ENCODE measurements around the gene GAL3ST2.

GAL3ST2 gene

DNA sequence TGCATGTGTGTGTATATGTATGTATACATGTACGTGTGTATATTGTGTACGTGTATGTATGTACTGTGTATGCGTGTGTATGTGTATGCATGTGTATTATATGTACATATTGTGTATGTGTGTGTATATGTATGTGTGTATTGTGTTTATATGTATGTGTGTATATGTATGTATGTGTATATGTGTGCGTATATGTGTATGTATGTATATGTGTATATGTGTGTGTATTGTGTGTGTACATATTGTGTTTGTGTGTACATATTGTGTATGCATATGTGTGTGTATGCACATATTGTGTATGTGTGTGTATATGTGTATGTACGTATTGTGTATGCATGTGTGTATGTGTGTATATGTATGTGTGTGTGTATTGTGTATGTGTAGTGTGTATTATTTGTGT is 16.8 kb downstream of the GAL3ST2 start:
- Histone ChIP-seq H3K4me3 (ENCODE audit: low read depth in 1 of 5, low read length in 5 of 5) (no peak overlapping the region), H3K4me1 (ENCODE audit: control insufficient read depth in 5 of 5, insufficient read depth in 5 of 5, low read length in 5 of 5) (no peaks in the 10 kb centered on the region), H3K9ac (ENCODE audit: low read length in 5 of 5) (no peak overlapping the region), H3K27ac (ENCODE audit: low read depth, low read length) (no peak overlapping the region), H3K27me3 (ENCODE audit: control insufficient read depth in 5 of 5, insufficient read depth in 4 of 5, low read length in 5 of 5) (peaks cover 0 to 4% (median 2%) of the 10 kb centered on the region in 5 donors), H3K9me3 (ENCODE audit: control insufficient read depth in 5 of 5, low read length in 5 of 5) (peaks cover 0 to 2% (median 0%) of the 10 kb centered on the region in 5 donors), H3K36me3 (ENCODE audit: control insufficient read depth in 5 of 5, insufficient read depth in 5 of 5, low read length in 5 of 5) (no peaks in the 10 kb centered on the region)

DNA sequence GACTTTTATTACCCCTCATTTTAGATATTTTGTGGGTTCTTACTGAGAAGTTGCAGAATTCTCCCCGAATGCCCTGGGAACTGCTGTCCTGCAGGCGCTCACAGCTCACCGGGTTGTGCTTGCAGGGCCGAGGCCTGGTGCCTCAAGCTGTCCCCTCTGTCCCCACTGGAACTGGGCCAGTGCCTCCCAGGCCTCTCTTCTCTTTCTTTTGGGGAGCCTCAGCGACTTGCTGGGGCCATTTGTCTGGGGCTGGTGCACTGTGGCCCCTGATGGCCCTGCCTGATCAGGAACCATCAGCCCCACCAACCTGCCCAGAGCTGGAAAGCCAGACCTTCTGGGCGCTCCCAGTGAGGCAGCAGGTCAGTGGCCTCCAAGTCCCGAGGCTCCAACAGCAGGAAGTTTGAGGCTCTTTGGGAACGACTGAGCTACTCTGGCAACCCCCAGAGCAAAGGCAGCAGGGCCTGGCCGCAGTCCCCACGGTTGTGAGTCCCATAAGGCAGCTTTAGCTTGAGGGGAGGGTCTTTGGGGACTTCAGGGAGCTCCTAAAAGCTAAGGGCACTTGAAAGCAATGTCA is 17.7 kb downstream of the GAL3ST2 start:
- H3K27ac ChIP-seq (ENCODE audit: low read depth, low read length) = no peak overlapping the region
- H3K27me3 ChIP-seq (ENCODE audit: control insufficient read depth in 5 of 5, insufficient read depth in 4 of 5, low read length in 5 of 5) = peaks cover 0 to 8% (median 2%) of the 10 kb centered on the region in 5 donors
- H3K36me3 ChIP-seq (ENCODE audit: control insufficient read depth in 5 of 5, insufficient read depth in 5 of 5, low read length in 5 of 5) = no peaks in the 10 kb centered on the region
- no peak overlapping the region for H3K4me3 ChIP-seq (ENCODE audit: low read depth in 1 of 5, low read length in 5 of 5)
- no peak overlapping the region for H3K9ac ChIP-seq (ENCODE audit: low read length in 5 of 5)
- H3K9me3 ChIP-seq (ENCODE audit: control insufficient read depth in 5 of 5, low read length in 5 of 5) = peaks cover 0 to 2% (median 0%) of the 10 kb centered on the region in 5 donors
- no peaks in the 10 kb centered on the region for H3K4me1 ChIP-seq (ENCODE audit: control insufficient read depth in 5 of 5, insufficient read depth in 5 of 5, low read length in 5 of 5)

DNA sequence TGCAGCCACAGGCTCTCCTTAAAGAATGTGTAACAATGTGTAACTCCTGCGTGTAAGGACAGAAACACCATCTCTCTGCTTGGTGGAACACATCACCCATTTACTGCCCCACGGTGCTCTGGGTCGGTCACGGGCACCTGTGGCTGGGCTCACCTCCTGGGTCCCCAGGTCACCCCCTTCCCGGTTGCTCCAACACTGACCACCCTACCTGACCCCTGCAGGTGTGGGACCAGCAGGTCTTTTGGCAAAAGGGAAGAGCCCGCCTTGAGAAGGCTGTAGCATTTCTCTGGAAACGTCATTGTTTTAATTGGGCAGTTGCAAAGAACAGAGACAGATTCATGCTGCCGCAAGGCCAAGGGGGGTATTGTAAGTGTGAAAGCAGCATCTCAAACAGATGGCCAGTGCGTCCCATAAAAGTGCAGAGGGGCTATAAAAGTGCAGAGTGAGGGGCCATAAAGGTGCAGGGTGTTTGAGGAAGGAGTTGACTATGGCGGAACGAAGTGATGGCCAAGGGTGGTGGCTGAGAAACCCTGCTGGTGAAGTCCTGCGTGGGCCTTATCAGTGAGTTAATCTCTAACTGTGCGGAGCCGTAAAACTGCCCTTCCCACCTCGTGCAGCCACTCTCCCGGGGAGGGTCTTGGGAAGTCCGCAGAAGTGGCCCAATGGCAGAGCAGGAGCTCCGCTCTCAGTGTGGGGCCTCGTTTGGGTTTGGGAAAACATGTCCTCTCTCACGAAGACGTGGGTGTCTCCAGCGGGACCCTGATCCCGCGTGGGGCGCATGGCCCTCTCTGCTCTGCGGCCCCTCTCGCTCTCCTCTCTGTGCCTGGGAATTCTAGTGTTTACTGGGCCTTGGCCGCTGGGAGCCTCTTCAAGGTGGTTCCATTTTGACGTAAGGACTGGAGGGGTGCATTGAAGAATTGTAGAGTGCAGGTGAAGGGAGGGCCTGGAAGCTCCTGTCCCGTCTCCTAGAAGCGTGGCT is 18.7 kb downstream of the GAL3ST2 start:
- Histone ChIP-seq H3K36me3 (ENCODE audit: control insufficient read depth in 5 of 5, insufficient read depth in 5 of 5, low read length in 5 of 5) (no peaks in the 10 kb centered on the region), H3K27ac (ENCODE audit: low read depth, low read length) (no peak overlapping the region), H3K27me3 (ENCODE audit: control insufficient read depth in 5 of 5, insufficient read depth in 4 of 5, low read length in 5 of 5) (peaks cover 0 to 8% (median 2%) of the 10 kb centered on the region in 5 donors), H3K4me3 (ENCODE audit: low read depth in 1 of 5, low read length in 5 of 5) (no peak overlapping the region), H3K9ac (ENCODE audit: low read length in 5 of 5) (no peak overlapping the region), H3K4me1 (ENCODE audit: control insufficient read depth in 5 of 5, insufficient read depth in 5 of 5, low read length in 5 of 5) (no peaks in the 10 kb centered on the region), H3K9me3 (ENCODE audit: control insufficient read depth in 5 of 5, low read length in 5 of 5) (no peaks in the 10 kb centered on the region)

- Histone ChIP-seq H3K4me1 (ENCODE audit: control insufficient read depth in 5 of 5, insufficient read depth in 5 of 5, low read length in 5 of 5) (no peaks in the 10 kb centered on the region), H3K27me3 (ENCODE audit: control insufficient read depth in 5 of 5, insufficient read depth in 4 of 5, low read length in 5 of 5) (peaks cover 0 to 8% (median 2%) of the 10 kb centered on the region in 5 donors), H3K36me3 (ENCODE audit: control insufficient read depth in 5 of 5, insufficient read depth in 5 of 5, low read length in 5 of 5) (no peaks in the 10 kb centered on the region), H3K9ac (ENCODE audit: low read length in 5 of 5) (no peak overlapping the region), H3K27ac (ENCODE audit: low read depth, low read length) (no peak overlapping the region), H3K4me3 (ENCODE audit: low read depth in 1 of 5, low read length in 5 of 5) (no peak overlapping the region), H3K9me3 (ENCODE audit: control insufficient read depth in 5 of 5, low read length in 5 of 5) (no peaks in the 10 kb centered on the region)
Observed at GRCh38 chr2:241796209-241796608, 19.6 kb downstream of the GAL3ST2 start.

- Histone ChIP-seq H3K4me3 (ENCODE audit: low read depth in 1 of 5, low read length in 5 of 5) (no peak overlapping the region), H3K4me1 (ENCODE audit: control insufficient read depth in 5 of 5, insufficient read depth in 5 of 5, low read length in 5 of 5) (no peaks in the 10 kb centered on the region), H3K27ac (ENCODE audit: low read depth, low read length) (no peak overlapping the region), H3K36me3 (ENCODE audit: control insufficient read depth in 5 of 5, insufficient read depth in 5 of 5, low read length in 5 of 5) (no peaks in the 10 kb centered on the region), H3K9me3 (ENCODE audit: control insufficient read depth in 5 of 5, low read length in 5 of 5) (no peaks in the 10 kb centered on the region), H3K9ac (ENCODE audit: low read length in 5 of 5) (no peak overlapping the region), H3K27me3 (ENCODE audit: control insufficient read depth in 5 of 5, insufficient read depth in 4 of 5, low read length in 5 of 5) (peaks cover 0 to 8% (median 2%) of the 10 kb centered on the region in 5 donors)
Observed at GRCh38 chr2:241796610-241797138, 20.1 kb downstream of the GAL3ST2 start.

DNA sequence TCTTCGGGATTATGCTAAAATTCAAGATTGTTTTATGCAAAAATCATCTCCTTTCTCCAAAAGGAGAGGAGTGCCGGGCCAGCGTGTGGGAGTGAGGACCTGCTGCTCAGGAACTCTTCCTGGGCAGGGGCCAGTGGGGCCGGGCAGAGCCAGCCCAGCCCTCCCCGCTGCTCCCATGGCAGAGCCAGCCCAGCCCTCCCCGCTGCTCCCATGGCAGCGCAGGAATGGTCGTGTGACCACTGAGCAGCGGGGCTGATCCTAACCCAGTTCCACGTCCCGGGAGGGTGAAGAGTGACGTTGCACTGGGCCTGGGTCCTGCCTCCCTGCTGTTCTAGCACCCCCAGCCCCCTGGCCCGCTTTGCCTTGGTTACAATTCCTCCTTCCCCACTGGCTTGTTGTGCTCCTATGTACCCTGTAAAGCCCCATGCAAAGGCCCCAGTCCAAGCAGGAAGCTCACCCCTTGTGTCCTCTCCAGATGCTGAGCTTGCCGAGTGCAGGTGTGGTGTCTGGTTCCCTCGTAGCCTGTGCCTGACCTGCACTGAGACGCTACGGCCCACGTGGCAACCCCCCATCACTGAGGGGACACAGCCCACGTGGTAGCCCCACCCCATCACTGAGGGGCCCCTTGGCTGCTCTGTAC is 20.9 kb downstream of the GAL3ST2 start:
- H3K4me1 ChIP-seq (ENCODE audit: control insufficient read depth in 5 of 5, insufficient read depth in 5 of 5, low read length in 5 of 5) = no peaks in the 10 kb centered on the region
- H3K9ac ChIP-seq (ENCODE audit: low read length in 5 of 5) = no peak overlapping the region
- no peak overlapping the region for H3K27ac ChIP-seq (ENCODE audit: low read depth, low read length)
- H3K9me3 ChIP-seq (ENCODE audit: control insufficient read depth in 5 of 5, low read length in 5 of 5) = no peaks in the 10 kb centered on the region
- peaks cover 0 to 10% (median 8%) of the 10 kb centered on the region in 5 donors for H3K27me3 ChIP-seq (ENCODE audit: control insufficient read depth in 5 of 5, insufficient read depth in 4 of 5, low read length in 5 of 5)
- no peak overlapping the region for H3K4me3 ChIP-seq (ENCODE audit: low read depth in 1 of 5, low read length in 5 of 5)
- no peaks in the 10 kb centered on the region for H3K36me3 ChIP-seq (ENCODE audit: control insufficient read depth in 5 of 5, insufficient read depth in 5 of 5, low read length in 5 of 5)

GRCh38 chr2:241798081-241798630 is 21.5 kb downstream of the GAL3ST2 start:
- Histone ChIP-seq H3K9me3 (ENCODE audit: control insufficient read depth in 5 of 5, low read length in 5 of 5) (no peaks in the 10 kb centered on the region), H3K27ac (ENCODE audit: low read depth, low read length) (no peak overlapping the region), H3K27me3 (ENCODE audit: control insufficient read depth in 5 of 5, insufficient read depth in 4 of 5, low read length in 5 of 5) (peaks cover 3 to 16% (median 11%) of the 10 kb centered on the region in 5 donors), H3K36me3 (ENCODE audit: control insufficient read depth in 5 of 5, insufficient read depth in 5 of 5, low read length in 5 of 5) (no peaks in the 10 kb centered on the region), H3K4me1 (ENCODE audit: control insufficient read depth in 5 of 5, insufficient read depth in 5 of 5, low read length in 5 of 5) (peaks cover 0 to 3% (median 1%) of the 10 kb centered on the region in 5 donors), H3K4me3 (ENCODE audit: low read depth in 1 of 5, low read length in 5 of 5) (no peak overlapping the region), H3K9ac (ENCODE audit: low read length in 5 of 5) (no peak overlapping the region)

DNA sequence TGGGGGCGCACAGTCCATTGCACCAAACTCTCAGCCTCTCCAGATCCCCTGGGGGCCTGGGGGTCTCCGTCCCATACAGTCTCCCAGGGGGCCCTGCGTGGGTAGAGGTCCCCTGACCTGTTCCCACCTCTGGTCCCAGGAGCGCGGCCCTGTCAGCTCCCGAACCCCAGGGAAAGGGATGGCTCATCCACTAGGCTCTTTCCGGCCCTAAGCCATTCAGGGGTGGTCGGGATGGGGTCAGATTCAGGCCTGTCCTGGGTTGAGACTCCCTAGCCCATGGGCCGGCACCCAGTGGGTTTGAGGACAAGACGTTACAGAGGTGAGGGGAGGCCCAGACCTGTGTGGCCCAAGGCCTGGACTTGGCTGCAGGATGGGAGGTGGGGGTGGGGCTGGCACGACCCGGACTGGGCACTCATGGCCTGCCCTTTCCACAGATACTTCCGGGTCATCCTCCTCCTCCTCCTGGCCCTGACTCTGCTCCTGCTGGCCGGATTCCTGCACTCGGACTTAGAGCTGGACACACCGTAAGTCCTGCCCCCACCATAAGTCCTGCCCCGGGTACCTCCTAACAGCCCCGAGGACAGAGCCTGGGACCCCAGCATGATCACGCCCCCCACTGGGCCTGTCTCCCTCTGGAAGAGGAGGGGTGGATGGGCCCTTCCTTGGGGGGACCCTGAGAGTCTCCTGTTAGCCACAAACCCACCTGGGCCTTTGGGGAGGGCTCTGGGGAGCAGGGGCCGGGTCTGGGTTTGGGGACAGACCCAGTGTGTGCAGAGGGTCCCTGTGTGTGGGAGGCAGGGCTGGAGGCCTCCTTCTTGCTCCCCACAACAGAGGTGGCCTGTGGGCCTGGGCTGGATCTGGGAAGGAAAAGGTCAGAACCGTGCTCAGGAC is 22.3 kb downstream of the GAL3ST2 start:
- Histone ChIP-seq H3K4me3 (ENCODE audit: low read depth in 1 of 5, low read length in 5 of 5) (no peak overlapping the region), H3K27me3 (ENCODE audit: control insufficient read depth in 5 of 5, insufficient read depth in 4 of 5, low read length in 5 of 5) (peaks cover 10 to 18% (median 12%) of the 10 kb centered on the region in 5 donors), H3K4me1 (ENCODE audit: control insufficient read depth in 5 of 5, insufficient read depth in 5 of 5, low read length in 5 of 5) (peaks cover 0 to 10% (median 7%) of the 10 kb centered on the region in 5 donors), H3K9me3 (ENCODE audit: control insufficient read depth in 5 of 5, low read length in 5 of 5) (no peaks in the 10 kb centered on the region), H3K36me3 (ENCODE audit: control insufficient read depth in 5 of 5, insufficient read depth in 5 of 5, low read length in 5 of 5) (no peaks in the 10 kb centered on the region), H3K27ac (ENCODE audit: low read depth, low read length) (no peak overlapping the region), H3K9ac (ENCODE audit: low read length in 5 of 5) (no peak overlapping the region)
